GM13976 (cell line): ENCODE data around the gene ATP6V0E2.

Experiments
- DNase-seq: peaks from one replicate; pipeline ENCODE4 v3.0.0; 2012; ENCODE audit warnings: low spot score
- CTCF ChIP-seq: IDR thresholded peaks from 2 replicates; pipeline ENCODE4 v1.5.1; 2012; ENCODE audit warnings: borderline replicate concordance, mild to moderate bottlenecking; ENCODE audit not compliant: insufficient read depth; ENCODE audit errors: extremely low read depth, missing control alignments, control extremely low read depth
- in situ Hi-C: fragments of 300-500 bp; cut with MboI; formaldehyde crosslinking; loops from one replicate; pipeline ENCODE4 v1.12.0; 2022; ENCODE audit warnings: low sequenced_read_pairs, mixed read lengths, inconsistent platforms; ENCODE audit not compliant: unreplicated experiment

ATP6V0E2 gene

GRCh38 chr7:149883048-149883438 is 9.3 kb downstream of the ATP6V0E2 start:
- no peak for TF ChIP-seq CTCF
- DNase-seq: no peak
- in situ Hi-C loops: no loop called here

GRCh38 chr7:149883452-149883861 is 9.7 kb downstream of the ATP6V0E2 start:
- DNase-seq: peak; percentile 75
- in situ Hi-C loops: no loop called here
- peak; percentile 51 for TF ChIP-seq CTCF

GRCh38 chr7:149884016-149884415 is 10.2 kb downstream of the ATP6V0E2 start:
- no peak for DNase-seq
- in situ Hi-C loops: no loop called here
- TF ChIP-seq CTCF: no peak

- TF ChIP-seq CTCF: no peak
- in situ Hi-C loops: no loop called here
- no peak for DNase-seq
Observed at GRCh38 chr7:149884541-149884940, 10.8 kb downstream of the ATP6V0E2 start.

- in situ Hi-C loops: no loop called here
- TF ChIP-seq CTCF: no peak
- no peak for DNase-seq
Observed at GRCh38 chr7:149885191-149886017, 11.6 kb downstream of the ATP6V0E2 start.

- no peak for DNase-seq
- in situ Hi-C loops: no loop called here
- TF ChIP-seq CTCF: no peak
Observed at GRCh38 chr7:149886018-149886415, 12.2 kb downstream of the ATP6V0E2 start.
